Skin of body (tissue), 2 donors: ENCODE measurements around the gene DPYSL3. TPM values are rescaled to one million over a fixed set of nuclear protein-coding genes. Genes with fewer than 3 reads are reported as not detected.
A peak's percentile ranks its signal among the peaks of the same experiment; 100 is the strongest.

ENCODE experiments used
- DNase-seq: peaks from one replicate; lab custom pipeline; 2025; lab: John Stamatoyannopoulos, UW
- total RNA-seq: library from RNA; depleted of rRNA; stranded (reverse); fragments of >200 nt; gene quantifications from one replicate; pipeline ENCODE4 v1.2.3, GENCODE V29; 2014

Gene DPYSL3
- total RNA-seq, 1 donor from 2014 or later, result 71.4 TPM

DNA sequence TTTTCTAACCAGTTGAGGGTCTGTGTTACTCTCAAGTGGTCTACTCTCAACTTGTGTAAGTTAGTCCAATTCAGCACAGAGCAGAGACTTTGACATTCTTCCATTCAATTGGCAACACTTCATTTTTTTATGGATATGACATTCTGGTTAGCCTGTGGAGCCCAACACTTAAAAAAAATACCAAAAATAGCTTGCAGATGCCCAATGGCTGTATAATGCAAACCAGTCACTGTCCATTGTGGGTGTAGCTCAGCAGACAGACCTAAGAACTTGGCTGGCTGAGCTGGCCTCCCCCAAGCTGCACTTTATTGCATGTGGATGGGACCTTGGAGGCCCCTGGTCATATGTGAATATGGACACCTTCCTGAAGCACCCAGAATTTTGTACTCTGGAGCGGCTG is 103.2 kb downstream of the DPYSL3 start:
- no peak for DNase-seq

DNA sequence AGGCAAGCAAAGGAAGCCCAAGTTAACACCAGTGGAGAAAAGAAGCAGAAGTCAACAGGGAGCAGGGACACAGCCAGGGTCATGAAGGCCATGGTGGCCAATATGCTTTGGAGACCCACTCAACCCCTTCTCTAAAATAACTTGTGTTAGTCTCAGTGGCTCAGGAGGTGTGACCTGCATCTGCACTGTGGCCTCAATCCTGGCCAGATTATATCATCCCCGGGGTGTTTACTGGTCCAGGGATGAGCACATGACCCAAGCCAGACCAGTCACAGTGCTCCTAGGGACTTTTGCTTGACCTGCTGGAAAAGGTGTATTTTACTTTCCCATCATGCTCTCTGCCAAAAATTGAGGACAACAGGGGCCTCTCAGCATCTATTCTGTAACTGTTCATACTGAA is 105.2 kb downstream of the DPYSL3 start:
- no peak for DNase-seq

DNA sequence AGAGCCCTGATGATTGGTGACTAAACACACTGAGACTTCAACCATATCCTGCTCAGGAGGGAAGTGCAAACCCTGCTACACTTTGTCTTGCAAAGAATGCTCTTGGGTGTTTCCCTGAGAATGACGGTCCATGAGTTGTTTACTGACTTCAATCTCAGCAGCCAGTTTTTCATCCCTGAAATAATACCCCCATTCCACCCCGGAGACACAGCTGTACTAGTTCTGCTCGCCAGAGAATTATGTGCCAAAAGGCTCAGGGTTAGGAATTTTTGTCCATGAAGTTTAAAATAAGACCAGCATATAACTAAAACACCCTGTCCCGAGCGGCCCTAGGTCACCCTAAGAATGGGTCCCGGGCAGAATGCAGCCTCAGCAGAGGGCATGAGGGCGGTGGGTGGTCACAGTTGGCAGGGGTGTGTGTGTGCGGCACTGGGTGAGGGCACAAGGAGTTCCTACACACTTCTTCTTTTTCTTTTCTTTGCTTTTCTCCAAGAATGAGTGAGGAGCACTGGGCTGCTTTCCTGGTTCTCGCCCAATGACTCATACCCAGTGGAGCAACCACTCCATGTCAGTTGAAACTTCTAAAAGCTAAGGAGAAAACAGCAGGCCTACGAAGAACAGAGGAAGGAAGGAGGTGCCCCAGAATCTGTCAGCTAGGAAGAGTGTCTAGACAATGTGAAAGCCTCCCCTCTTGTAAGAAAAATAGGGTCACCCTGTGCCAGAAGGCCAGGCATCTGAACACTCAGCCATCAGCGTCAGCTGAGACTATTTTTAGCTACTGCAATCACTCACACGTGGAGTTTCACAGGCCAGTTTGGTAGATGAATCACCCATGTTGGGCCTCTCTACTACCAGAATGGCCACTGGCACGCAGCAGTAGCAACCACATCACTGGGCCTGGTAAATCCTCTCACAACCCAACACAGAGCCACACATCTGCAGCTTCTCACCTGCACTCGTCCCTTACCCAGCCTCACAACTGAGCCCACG is 105.9 kb downstream of the DPYSL3 start:
- DNase-seq, result no peak

DNA sequence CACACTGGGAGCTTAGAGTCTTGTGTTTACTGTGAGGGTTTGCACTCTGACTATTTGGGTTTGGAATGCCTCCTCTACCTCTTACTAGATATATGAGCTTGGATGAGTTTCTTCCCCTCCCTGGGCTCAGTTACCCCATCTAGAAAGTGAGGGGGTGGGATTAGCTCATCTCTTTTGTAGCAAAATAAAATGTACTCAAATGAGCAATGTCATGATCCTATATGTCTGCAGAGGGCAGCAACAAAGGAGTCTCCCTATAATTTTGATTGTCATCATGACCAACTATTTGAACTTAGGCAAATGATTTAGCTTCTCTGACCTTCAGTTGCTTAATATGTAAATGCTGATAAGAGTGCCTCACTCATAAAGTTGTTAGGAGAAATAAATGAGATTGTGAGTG is 109.0 kb downstream of the DPYSL3 start:
- no peak for DNase-seq

DNA sequence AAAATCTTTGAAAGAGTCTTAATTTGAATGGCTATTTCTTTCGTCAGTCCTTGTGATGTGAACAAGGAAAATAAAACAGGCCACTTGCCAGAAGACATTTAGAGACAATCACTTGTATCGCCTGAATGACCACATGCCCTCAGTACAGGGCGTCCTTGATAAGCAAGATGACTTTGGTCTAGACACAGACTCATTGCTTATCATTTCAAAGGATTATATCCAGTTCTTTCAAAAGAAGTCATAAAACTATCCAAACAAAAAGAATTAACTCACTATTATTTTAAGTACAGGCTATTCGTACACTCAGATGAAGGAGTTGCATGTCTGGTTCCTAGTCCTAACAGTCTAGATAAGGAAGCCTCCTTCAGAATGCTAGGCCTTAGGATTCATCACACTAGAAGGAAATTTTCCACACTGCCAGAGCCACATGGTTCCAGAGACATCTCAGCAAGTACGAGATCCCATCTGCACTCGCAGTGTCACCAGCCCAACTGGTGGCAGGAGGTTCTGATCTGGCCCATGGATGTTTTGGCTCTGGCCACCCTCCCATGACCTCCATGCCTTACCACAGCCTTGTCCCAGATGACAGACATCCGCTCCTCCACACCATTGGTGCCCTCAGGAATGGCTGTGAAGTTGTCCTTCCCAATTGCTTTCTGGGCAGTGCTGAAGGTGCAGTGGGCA is 109.6 kb downstream of the DPYSL3 start:
- no peak for DNase-seq

DNA sequence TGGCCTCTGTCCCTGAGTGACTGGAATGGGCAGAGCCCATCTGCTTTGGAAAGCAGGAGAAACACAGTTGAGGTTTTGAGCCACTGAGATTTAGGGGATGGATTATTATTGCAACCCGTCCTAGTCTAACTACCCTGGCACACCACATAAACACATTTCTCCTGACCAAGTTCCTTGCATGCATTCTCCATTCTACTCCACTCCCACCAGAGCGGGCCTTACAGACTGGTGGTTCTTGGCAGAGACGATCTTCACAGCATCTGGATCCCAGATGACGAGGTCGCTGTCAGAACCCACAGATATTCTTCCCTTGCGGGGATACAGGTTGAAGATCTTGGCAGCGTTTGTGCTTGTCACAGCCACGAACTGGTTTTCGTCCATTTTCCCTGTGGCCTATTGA is 111.0 kb downstream of the DPYSL3 start:
- peak; percentile 25 for DNase-seq

DNA sequence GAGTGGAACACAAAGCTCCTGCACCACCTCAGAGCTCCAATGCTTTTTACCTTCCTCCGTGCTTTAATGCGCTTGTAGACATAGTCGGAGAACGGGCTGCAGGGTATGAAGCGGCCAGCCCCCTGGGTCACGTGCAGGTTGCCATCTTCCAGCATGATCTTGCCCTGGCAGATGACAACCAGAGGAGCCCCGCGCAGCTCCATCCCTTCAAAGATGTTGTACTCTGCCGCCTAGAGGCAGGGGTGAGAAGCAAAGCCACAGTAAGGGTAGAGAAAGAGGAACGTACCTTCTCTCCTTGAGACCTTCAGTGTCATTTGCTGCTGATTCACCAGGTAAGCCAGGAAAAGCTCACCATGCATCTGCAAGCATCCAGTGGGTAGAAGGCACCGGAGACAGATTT is 112.3 kb downstream of the DPYSL3 start:
- DNase-seq, result no peak

DNA sequence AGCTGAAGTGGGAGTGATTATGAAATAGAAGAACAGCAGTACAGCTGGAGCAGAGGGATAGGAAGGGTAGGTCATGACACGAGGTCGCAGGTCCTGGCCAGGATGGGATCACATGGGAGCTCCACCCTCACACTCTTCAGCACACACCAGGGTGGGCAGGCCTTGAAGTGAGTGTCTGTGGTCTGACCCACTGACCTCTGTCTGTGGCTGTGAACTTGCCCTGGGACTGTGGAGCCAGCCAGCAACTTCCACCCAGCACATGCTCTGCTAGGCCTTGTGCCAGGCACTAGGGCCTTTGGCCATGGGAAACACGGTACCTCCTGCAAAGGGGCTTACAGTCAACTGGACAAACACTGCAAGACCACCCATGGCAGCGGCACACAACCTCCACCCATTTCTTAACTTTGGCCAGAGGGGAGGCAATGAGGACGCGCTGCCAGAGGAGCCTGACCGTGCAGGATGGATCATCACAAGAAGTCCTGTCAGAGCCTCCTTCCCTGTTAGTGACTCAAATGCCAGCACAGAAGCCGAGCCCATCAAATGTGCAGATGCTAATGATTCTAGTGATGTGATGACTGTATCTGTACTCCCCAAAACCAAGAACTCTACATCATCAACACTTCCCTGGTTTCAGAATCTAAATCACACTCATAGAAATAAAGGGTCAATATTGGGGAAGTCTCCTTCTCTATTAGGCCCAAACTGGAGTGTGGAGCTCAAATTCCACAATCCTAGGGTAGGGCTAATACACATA is 113.6 kb downstream of the DPYSL3 start:
- no peak for DNase-seq

DNA sequence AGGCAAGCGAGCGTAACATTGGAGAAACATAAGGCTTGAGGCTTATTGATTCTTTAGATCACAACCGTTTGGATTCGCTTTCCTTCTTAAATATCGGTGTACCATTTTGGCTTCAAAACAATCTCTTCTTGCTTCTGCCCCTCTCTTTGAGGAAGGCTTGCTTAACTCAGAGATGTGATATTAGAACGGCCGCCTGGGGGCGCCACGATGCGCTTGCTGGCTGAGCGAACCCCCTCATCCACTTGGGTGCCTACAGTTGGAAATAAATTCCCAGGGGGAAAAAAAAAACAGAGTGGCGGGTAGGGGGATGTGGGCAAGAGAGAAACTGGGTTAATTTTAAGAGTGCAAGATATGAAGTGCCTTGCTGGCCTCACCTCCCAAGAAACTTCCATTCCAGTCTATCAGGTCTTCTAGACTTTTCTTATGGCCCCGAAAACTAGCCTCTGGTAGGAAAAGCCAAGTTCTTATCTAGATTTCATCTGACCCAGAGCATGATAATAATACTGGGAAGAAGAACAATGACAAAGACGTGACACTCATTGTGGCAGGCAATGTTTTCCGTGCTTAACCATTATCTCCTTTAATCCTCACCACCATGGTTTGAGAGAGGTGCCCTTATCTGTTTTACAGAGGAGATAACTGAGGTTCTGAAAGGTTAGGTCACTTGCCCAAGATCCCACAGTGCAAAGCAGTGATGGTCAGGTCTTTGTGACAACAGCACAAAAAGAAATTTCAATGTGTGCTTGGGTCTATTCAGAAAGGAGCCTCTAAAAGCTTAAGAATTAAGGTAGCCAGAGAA is 115.8 kb downstream of the DPYSL3 start:
- DNase-seq, result no peak

DNA sequence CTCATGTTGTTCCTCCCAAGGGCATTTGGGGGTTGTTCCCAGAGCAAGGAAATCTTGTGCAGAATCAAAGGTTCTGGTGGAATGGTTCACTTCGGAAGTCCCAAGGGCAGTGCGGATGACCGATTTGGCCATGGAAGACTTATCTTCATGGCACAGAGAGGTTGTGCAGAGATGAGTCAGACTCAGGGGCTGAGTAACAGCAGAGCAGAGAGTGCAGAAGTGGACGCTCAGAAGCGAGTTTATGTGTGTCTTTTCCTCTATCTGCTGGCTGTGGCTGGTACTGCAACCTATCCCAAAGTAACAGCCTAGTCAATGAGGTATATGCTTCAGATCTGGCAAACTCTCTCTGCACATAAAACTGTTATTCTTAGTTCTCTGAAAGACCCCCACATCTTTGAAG is 118.1 kb downstream of the DPYSL3 start:
- DNase-seq, result no peak

DNA sequence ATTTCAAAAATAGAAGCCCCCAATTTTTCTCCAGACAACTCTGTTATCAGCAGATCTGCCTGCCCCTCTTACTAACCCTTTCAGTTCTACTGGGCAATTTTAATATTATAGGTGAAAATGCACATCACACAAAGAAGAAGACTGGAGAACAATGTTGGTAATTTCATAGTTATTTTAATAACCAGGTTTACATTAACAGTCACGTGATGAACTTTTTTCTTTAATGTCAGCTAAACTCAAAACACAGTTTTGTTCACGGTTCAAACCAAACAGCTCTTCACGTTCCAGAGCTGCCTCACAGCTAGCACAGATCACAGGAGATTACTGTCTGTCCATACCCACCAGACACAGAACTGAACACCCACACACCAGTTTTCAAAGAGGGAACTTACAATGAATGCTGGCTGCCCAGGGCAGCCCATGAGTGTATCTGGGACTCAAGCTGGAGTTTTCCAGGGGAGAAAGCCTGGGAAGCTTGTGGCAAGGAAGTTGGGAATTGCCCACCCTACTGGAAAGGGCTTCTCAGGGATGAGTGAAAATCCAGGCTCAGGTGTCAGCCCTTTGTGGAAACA is 119.1 kb downstream of the DPYSL3 start:
- DNase-seq, result no peak

DNA sequence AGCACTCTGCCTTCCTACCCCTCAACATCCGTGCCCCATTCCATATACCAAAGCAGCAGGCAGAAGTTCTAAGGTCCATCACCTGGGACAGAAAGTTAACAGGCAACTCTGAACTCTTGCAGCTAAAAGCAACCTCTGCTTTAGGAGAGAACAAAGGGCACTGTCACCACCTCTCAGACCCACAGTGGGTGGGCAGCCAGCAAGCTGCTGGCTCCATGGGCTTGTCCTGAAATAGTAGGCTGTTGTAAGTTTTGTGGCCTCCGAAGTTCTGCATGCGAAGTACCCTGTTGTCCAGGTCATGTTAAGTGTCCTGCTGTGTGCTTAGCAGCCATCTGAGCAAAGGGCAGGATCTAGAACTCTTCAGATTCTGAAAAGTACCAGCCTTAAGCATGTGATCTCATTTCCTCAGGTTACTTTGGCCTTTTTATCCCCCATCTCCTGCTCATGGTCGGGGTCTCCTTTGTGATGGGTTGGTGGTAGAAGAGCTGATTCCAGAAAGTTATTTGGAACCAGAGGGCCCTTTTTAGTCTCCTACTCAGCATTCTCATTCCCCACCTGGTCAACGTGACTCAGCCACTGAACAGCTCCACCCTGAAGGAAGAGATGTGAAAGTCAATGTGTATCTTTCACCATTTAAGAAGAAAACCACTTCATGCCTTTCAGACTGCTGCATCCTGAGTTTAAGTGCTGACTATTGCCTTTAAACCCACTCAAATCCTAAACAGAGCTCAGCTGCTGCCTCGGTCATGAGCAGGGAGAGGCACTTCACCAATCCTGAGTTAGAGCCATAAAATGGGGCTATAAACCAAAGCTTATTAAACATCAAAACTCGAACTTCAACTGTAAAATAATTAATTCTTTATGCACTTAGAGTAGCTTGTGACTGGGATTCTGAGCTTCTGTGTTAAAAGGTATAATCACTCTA is 121.4 kb downstream of the DPYSL3 start:
- DNase-seq, result no peak

DNA sequence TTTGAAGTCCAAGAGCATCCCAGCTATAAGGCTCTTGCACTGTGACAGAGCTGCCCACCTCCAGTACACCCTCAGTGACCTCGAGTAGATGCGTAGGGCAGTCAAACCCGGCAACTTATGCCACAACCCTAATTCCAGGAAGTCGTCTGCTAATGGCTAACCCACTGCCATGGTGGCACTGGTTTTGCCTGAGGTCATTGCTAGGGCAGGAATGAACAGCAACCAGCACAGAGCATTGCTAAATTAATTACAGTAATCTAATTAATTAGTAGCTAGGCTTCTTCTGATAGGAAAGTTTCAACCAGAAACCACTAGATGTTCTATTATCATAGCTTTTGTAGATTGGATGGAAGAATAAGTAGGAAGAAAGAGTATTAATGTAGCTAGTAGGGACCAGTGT is 122.8 kb downstream of the DPYSL3 start:
- no peak for DNase-seq

DNA sequence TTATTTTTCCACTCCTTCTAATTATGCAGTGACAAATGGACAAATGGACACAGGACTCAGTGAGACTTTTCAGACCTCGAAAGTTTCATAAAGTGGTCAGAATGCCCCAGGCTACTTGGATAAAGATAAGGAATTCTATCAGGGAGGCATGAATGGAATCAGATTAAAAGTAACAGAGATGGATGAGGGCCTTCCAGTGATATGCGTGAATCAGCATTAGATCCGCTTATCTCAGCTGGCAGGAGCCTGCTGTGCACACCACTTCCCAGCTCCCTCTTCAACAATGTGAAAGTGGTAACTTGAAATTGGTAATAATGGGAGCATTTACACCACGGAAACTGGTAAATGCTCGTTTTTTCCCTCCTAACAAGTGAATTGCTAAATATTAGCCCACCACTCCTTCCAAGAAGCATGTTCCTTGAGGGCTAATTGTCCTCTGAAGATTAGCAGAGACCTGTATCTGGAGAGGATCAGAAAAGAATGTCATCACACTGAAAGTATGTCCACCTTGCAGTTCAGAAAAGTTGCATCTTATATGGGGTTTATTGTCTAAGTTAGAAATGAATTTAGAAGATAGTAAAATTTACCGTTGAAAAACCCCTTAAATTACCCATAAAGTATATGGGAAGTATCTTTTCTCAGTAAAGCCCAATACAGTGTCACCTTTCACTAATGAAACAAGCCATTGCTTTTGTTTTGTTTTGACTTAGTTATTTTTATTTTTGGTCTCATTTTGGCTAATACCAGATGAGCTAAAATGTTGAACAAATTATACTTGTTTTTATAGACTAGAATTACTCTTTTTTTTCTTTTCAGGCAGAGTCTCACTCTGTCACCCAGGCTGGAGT is 125.3 kb downstream of the DPYSL3 start:
- no peak for DNase-seq

DNA sequence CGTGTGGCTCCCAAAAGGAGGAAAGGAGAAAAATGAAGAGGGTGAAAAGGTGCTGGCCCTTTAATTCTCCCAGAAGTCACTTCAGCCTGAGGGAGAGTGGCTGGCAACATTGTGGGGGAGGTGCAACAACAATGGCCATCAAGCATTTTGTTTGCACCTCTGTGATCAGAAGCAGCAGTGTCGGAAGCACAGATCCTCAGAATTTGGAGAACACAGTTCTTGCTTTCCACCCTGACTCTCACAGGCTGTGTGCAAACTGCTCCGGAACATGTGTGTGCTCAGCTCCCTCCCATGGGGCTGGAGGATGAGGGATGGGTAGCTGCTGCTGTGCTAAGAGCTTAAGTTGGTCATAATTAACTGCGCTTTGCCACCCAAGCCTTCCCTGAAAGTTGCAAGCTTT is 127.1 kb downstream of the DPYSL3 start:
- no peak for DNase-seq

DNA sequence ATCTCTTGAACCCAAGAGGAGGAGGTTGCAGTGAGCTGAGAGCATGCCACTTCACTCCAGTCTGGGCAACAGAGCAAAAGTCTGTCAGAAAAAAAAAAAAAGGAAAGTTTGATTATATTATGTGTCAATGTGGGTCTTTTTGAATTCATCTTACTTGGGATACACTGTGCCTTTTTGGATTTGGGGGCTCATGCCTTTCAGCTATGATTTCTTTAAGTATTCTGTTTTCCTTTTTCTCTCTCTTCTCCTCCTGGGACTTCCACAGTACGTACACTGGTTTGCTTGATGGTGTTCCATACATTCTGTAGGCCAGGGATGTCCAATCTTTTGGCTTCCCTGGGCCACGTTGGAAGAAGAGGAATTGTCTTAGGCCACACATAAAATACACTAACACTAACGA is 128.3 kb downstream of the DPYSL3 start:
- no peak for DNase-seq

DNA sequence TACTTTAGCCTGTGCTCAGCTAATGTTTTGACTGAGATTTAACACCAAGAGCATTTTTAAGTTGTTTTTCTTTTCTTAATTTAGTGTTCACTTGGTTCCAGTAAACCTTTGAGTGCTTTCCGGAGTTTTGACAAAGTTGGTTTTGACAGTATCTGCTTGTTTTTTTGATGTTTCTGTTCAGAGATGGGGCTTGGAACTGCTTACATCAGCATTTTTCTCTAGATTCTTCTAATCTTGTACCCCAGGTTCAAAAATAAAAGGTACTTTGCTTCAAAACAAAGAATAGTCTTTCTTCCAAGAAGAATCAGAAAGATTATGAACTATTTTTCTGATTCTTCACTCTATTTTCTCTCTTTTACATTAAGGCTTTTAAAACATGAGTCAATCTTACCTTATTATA is 132.2 kb downstream of the DPYSL3 start:
- DNase-seq, result no peak

DNA sequence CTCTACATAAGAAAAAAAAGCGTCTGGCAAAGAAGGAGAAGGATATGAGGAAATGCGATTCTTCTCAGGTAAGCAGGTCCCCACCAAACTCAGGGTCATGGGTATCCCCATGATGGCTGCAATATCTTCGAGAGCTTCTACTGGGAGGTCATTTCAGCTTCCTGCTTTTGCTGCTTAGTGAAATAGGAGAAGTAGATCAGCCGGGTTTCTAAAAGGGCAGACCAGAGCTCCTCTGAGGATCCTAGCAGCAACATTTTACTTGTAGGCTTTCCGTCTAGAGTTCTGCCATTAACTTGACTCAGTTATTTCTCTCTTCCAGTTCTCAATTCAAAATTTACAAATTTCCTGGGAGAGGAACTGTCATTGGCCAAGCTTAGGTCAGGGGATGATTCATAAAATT is 134.7 kb downstream of the DPYSL3 start:
- DNase-seq, result no peak

DNA sequence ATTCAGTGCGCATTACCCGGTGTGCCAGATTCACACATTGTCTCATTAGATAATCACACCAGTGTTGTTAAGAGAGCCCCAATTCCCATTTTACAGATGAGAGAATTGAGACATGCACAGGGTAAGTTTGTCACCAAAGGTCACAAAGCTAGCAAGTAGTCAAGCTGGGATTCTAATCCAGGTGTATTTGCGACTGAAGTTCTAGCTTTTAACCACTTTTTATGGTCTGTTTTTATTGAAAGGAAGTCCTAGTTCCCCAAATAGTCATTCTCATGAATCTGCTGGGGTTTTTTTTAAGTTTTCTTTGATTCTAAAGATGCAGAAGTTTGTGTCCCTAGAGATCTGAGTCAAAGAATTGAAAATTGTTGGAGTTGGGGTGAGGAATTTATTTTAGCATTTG is 136.5 kb downstream of the DPYSL3 start:
- no peak for DNase-seq
